Occipital lobe (tissue), 2 donors: ENCODE measurements around the gene ZDHHC22. TPM values are rescaled to one million over a fixed set of nuclear protein-coding genes. Genes with fewer than 3 reads are reported as not detected.

Source experiments
- DNase-seq: peaks from one replicate; lab custom pipeline; 2025; lab: John Stamatoyannopoulos, UW
- total RNA-seq: library from RNA; depleted of rRNA; stranded (reverse); fragments of >200 nt; gene quantifications from one replicate; pipeline ENCODE4 v1.2.3, GENCODE V29; 2014

Gene ZDHHC22
- total RNA-seq, 1 donor from 2014 or later = 12.0 TPM

- no peak for DNase-seq
These were observed 11.2 kb downstream of the ZDHHC22 start for GRCh38 chr14:77130386-77130785.

- peak; percentile 35 for DNase-seq
These were observed 13.1 kb downstream of the ZDHHC22 start for GRCh38 chr14:77128414-77128891.

- DNase-seq = no peak
These were observed 15.1 kb downstream of the ZDHHC22 start for GRCh38 chr14:77126461-77126990.

GRCh38 chr14:77125823-77126325, 15.7 kb downstream of the ZDHHC22 start:
- no peak for DNase-seq

GRCh38 chr14:77125281-77125801, 16.2 kb downstream of the ZDHHC22 start:
- DNase-seq = no peak

GRCh38 chr14:77124345-77125280, 17.0 kb downstream of the ZDHHC22 start:
- peak; percentile 76 for DNase-seq

- peak; percentile 35 for DNase-seq
These were observed 17.9 kb downstream of the ZDHHC22 start for GRCh38 chr14:77123381-77124325.

GRCh38 chr14:77122526-77123125, 19.0 kb downstream of the ZDHHC22 start:
- DNase-seq = no peak

GRCh38 chr14:77120771-77121743, 20.5 kb downstream of the ZDHHC22 start:
- peak; percentile 67 for DNase-seq

GRCh38 chr14:77119851-77120250, 21.7 kb downstream of the ZDHHC22 start:
- DNase-seq = no peak

GRCh38 chr14:77116172-77116817, 25.3 kb downstream of the ZDHHC22 start:
- DNase-seq = no peak

GRCh38 chr14:77114609-77115008, 27.0 kb downstream of the ZDHHC22 start:
- no peak for DNase-seq

- no peak for DNase-seq
These were observed 27.9 kb downstream of the ZDHHC22 start for GRCh38 chr14:77113644-77114043.

GRCh38 chr14:77111021-77111420, 30.6 kb downstream of the ZDHHC22 start:
- peak; percentile 62 for DNase-seq

- DNase-seq = no peak
These were observed 31.3 kb downstream of the ZDHHC22 start for GRCh38 chr14:77110286-77110685.

GRCh38 chr14:77109656-77110055, 31.9 kb downstream of the ZDHHC22 start:
- DNase-seq = no peak

- no peak for DNase-seq
These were observed 32.8 kb downstream of the ZDHHC22 start for GRCh38 chr14:77108753-77109152.

- DNase-seq = no peak
These were observed 34.4 kb downstream of the ZDHHC22 start for GRCh38 chr14:77107228-77107627.

- DNase-seq = no peak
These were observed 34.9 kb downstream of the ZDHHC22 start for GRCh38 chr14:77106666-77107065.
